ENCODE data around the gene UMOD. TPM values are rescaled to one million over a fixed set of nuclear protein-coding genes. Genes with fewer than 3 reads are reported as not detected.

Gene UMOD
- total RNA-seq, 1 donor from 2014 or later = not detected

DNA sequence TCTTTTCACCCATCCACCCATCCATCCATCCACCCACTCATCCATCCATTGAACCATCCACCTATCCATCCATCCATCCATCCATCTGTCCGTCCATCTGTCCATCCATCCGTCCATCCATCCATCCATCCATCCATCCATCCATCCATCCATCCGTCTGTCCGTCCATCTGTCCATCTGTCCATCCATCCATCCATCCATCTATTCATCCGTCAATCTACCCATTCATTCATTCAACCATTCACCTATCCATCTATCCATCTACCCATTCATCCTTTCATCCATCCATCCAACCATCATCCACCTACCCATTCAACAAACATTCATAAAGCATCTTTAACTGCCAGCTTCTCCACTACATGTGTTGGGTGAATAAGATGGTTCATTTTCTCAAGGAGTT lies 54.1 kb downstream of the UMOD start:
- no peak for TF ChIP-seq CTCF (conservative IDR thresholded peaks at IDR 0.05; ENCODE audit: low read depth, low read length)
- no peak overlapping the region for H3K4me3 ChIP-seq (ENCODE audit: low read depth, low read length)
- no peak for DNase-seq (ENCODE audit: low read depth)

DNA sequence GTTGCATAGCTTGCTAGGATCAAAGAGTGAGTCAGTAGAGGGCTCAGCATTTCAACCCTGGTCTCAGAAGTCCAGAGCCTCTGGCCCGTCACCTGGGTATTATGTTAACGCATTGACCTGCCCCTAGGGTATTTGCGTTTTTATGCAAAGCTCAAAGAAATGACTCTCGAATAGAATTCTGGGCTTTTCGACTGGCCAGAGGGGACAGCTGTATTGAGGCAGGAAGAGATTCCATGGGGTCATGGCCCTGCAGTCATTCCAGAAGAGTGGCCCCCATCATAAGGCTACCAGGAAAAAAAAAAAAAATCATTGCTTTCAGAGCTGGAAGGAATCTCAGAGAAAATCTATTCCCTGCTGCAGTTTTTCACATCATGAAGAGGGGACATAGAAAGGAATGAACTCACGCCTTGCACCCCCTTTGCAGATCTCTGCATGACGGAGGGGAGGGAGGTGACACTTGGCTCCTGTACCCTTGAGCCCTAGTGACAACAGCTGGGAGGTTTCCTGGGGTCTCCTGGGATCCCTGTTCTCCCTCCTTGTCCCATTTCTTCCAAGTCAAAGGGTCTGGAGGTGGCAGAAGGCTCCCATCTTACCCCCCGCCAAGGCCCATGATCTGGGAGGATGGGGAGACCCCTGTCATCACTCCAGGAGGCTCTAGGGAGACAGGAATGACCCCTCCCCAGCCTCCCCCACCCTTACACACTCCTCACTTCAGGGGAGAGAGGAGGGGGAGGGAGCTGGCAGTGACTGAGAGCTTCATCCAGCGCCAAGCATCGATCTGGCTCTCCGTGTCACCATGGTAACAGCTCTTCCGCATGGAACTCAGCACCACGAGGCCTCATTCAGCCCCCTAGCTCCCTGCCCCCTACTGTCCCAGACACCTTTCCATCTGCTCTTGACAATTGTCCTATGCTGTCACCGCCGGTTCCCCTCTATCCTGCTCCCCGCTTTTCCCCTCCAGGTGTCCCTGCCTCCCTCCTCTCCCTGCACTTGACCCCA lies 61.0 kb downstream of the UMOD start:
- no peak overlapping the region for H3K4me3 ChIP-seq (ENCODE audit: low read depth, low read length)
- no peak for DNase-seq (ENCODE audit: low read depth)
- no peak for TF ChIP-seq CTCF (conservative IDR thresholded peaks at IDR 0.05; ENCODE audit: low read depth, low read length)

DNA sequence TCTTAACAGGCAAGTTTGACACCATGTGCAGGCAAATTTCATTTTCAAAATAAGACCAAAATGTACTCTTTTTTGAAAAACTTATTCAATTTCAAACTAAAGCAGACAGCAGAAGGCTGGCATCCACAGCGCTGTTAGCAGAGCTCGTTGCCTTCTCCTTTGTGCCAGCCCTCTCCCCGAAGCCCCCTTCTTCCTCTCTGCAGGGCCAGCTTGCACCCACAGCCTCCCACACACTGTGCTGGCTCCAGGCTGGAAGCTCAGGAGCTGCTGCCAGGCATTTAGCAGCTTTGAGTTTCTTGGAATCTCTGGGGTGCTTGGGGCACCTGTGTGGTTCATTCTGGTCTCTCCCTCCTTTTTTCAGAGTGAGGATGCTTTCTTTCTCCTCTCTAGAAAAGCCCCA lies 62.9 kb downstream of the UMOD start:
- no peak for TF ChIP-seq CTCF (conservative IDR thresholded peaks at IDR 0.05; ENCODE audit: low read depth, low read length)
- H3K4me3 ChIP-seq (ENCODE audit: low read depth, low read length) = no peak overlapping the region
- DNase-seq (ENCODE audit: low read depth) = no peak

DNA sequence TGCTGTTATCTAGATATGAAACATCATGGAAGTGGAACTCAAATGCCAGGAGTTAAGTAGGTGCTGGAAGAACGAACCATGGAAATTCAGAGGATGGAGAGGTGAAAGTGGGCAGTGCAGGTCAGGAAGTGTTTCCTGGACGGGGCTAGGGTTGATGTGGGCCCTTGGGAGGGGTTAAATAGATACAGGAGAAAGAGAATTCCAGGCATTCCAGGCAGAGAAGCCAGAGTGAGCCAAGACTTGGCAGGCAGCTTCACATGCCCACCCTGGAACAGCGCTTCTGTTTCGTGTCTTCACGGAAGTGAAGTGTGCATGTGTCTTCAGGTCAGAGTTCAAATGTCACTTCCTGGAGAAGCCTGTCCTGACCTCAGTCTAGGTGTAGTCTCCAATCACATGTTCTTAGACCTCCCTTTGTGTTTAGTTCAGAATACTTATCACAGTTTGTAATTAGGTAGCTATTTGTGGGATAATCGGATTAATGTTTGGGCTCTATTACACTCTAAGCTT lies 66.5 kb downstream of the UMOD start:
- DNase-seq (ENCODE audit: low read depth) = no peak
- H3K4me3 ChIP-seq (ENCODE audit: low read depth, low read length) = no peak overlapping the region
- TF ChIP-seq CTCF (conservative IDR thresholded peaks at IDR 0.05; ENCODE audit: low read depth, low read length) = no peak

Other genes with a start within 250 kb of the UMOD start
- not detected in 2 replicates for gene GP2, start 25.2 kb downstream of the UMOD start, total RNA-seq
- not detected in 2 replicates for gene PDILT, start 52.0 kb upstream of the UMOD start, total RNA-seq
- gene ACSM5, start 56.8 kb upstream of the UMOD start, total RNA-seq = 0.12 TPM in 1 of 2 replicates, not detected in the other
- gene ACSM2A, start 98.8 kb upstream of the UMOD start, total RNA-seq = 0.12 TPM in 1 of 2 replicates, not detected in the other
- gene ACSM2B, start 223.7 kb upstream of the UMOD start, total RNA-seq = not detected in 2 replicates

Measured in epithelial cell of proximal tubule (primary cell).